Measurements from ENCODE around the gene MYL5.
"Not testable (repeated sequence)": the region's sequence is repeated elsewhere in the genome, so short reads cannot be mapped to it uniquely, and the experiment has no call there.

Gene MYL5

DNA sequence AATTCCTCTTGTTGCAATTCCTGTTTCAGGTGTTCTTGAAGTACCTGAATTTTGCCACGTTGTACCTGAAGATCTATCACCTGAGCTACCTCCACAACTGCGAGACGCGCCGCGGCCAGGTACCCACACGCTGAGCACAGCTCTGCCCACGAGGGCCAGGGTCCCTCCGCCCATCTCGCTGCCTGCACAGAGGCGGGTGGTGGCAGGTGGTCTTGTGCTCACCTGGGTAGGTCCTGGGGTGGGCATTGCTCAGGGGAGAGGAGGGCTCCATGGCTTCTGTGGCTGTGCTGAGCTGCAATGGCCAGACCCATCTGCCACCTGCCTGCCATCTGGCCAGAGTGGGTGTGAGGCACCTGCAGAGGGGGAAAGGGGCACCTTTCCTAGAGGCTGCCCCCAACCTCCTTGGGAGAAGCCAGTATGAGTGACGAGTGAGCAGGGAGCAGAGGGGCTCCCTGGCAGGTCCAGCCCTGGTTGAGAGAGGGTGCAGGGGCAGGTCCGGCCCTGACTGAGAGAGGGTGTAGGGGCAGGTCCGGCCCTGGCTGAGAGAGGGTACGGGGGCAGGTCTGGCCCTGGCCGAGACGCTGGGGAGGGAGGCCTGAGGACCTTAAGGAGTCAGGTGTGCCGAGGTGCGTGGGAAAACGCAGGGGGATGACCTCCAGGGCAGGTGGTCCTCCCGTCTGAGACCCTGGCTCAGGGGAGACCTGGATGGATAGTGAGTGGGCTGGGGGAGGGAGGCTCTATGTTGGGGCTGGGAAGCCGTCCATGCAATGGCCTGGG is 38.3 kb upstream of the MYL5 start:
- no peak for DNase-seq

GRCh38 chr4:636628-637159 is 37.6 kb upstream of the MYL5 start:
- DNase-seq = no peak

DNA sequence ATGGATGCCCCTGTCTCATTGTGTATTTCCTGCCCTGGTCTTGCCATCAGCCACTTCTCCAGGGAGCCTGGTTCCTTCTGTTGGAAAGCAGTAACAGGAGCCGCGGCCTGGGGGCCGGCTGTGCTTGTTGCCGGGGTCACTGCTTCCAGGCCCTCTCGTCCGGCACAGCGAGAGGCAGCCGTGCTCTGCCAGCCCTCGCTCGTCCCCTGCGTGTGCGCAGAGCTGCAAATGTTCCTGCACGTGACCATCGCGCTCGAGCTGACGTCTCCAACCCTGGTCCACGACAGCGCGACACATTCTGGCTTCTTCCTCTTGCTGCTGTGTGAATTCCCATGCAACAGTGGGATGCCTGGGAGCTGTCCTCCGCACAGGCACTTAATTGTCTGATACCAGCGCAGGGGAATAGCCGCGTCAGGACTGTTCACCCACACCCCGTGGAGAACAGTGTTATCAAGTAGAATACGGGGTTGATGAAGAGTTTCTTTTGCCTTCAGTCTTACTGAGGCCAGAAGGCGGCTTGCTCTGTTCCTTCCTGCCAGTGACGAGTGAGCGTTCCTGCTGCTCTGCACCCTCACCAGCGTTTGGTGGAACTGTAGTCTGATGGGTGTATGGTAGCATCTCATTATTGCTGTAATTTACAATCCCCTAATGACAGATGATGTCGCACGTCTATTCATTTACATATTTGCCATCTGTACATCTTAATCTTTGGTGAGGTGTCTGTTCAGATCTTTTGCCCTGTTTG is 36.6 kb upstream of the MYL5 start:
- peak in 3 of 58 donors; percentile 14 to 37 (median 25) for DNase-seq

GRCh38 chr4:642366-642765 is 32.0 kb upstream of the MYL5 start:
- not testable (repeated sequence) for DNase-seq

- peak in 7 of 58 donors; percentile 13 to 44 (median 24) for DNase-seq
Measured at GRCh38 chr4:646460-646859, 27.9 kb upstream of the MYL5 start.

DNA sequence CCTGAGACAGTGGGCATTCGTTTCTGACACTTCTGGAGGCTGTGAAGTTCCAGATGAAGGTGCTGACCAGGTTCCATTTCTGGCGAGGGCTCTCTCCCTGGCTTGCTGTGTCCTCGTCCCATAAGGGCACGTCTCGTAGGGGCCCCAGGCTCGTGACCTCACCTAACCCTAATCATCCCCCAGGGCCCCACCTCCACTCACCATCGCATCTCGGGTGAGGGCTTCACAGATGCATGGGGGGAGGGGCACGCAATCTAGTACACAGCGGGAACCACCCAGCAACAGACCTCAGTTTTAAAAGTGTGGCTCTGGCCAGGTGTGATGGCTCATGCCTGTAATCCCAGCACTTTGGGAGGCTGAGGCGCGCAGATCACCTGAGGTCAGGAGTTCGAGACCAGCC is 26.9 kb upstream of the MYL5 start:
- no peak for DNase-seq

GRCh38 chr4:648579-649292 is 25.6 kb upstream of the MYL5 start:
- no peak for DNase-seq

DNA sequence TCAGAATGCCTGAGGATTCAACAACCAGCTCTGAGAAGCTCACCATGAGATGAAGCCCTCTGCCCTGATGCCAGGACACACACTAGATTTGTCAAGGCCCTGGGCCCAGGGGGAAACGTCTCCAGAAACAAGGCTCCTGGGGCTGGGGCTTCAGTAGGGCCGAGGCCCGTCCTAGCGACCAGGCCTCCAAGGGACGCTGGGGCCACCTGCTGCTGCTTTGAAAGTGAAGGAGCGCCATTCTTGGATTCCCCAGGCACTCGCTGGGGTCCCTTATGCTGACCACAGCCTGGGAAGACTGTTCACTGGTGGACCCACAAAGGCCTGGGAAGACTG is 25.1 kb upstream of the MYL5 start:
- DNase-seq = no peak

- DNase-seq = no peak
Measured at GRCh38 chr4:649751-650310, 24.5 kb upstream of the MYL5 start.

DNA sequence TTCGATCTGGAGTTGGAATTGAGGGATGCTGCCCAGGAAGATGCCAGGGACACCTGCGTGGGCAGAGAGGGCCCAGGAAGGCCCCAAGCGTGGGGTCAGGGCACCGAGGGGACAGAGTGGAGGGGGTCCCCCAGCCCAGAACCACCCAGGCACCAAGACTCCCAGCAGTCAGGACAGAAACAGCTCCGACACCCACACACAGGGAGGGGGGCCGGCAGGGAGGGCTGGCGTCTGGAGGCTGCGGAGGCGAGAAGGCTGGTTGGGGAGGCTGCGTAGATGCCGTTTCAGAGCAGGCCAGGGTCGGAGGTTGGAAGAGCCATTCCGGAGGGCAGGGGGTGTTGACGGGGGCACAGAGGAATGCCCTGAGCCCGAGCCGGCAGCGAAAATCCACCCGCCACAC is 23.9 kb upstream of the MYL5 start:
- DNase-seq = peak in 1 of 58 donors; percentile 55

DNA sequence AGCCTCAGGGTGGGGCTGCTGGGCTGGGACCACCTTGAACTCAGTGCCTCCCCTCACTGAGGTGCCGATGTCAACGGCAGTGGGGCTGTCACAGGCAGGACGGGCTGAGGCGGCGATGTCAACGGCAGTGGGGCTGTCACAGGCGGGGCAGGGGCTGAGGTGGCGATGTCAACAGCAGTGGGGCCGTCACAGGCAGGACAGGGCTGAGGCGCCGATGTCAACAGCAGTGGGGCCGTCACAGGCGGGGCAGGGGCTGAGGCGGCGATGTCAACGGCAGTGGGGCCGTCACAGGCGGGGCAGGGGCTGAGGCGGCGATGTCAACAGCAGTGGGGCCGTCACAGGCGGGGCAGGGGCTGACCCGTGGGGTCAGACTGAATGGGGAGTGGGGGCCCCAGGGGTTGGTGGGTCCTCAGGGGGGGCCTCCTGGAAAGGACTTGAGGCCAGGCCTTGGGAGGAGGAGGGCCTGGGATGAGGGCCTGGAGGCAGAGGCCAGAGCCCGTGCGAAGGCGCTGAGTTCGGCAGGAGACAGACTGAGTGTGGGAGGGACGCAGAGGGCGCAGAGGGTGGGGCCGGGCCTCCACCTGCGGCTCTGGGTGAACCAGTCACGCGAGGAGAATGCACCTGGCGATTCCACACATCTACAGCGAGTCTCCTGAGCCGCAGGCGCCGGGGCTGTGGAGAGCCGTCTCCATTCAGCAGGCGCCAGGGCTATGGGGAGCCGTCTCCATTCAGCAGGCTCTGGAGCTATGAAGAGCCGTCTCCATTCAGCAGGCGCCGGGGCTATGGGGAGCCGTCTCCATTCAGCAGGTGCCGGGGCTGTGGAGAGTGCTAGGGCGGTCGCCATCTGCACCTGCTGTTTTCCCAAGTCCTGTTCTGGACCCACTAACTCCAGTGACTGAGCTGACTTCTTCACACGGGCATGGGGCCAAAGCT is 23.1 kb upstream of the MYL5 start:
- peak in 44 of 58 donors; percentile 26 to 90 (median 70) for DNase-seq

- no peak for DNase-seq
Measured at GRCh38 chr4:651884-652642, 22.3 kb upstream of the MYL5 start.

DNA sequence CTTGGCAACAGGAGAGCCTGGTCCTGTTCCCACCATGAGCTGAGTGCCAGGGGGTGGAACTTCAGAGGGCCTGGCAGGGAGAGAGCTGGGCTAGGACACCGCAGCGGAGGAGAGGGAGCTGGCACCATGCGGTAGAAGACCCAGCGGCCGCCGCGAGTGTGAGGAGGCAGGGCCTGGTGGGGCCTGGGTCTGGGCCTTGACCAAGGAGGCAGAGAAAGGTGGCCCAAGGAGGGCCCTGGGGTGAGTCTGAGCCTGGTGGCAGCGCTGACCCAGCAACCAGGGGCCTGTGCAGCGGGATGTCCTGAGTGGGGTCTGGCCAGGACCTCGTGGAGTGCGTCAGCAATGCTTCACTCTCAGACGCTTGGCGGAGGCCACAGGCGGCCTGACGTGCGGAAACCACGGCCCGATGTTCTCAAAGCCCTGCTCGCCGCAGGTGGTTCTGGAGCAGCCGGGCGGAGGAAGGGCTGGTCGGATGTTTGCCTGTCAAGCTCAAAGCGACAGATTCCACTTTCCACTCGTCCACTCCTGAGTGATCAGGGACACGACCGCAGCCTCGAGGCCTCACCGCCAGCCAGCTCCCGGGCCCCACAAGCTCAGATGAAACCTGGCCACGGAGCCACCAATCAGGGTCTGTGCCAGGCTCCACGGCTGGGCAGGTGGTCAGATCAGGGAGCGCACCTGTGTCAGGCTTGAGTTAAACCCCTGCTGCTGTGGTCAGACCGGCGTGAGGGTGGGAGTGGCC is 21.1 kb upstream of the MYL5 start:
- peak in 13 of 58 donors; percentile 10 to 51 (median 37) for DNase-seq

- no peak for DNase-seq
Measured at GRCh38 chr4:653831-654502, 20.4 kb upstream of the MYL5 start.

GRCh38 chr4:654503-654845 is 19.9 kb upstream of the MYL5 start:
- DNase-seq = no peak

- peak in 20 of 58 donors; percentile 28 to 73 (median 52) for DNase-seq
Measured at GRCh38 chr4:654871-655463, 19.4 kb upstream of the MYL5 start.

DNA sequence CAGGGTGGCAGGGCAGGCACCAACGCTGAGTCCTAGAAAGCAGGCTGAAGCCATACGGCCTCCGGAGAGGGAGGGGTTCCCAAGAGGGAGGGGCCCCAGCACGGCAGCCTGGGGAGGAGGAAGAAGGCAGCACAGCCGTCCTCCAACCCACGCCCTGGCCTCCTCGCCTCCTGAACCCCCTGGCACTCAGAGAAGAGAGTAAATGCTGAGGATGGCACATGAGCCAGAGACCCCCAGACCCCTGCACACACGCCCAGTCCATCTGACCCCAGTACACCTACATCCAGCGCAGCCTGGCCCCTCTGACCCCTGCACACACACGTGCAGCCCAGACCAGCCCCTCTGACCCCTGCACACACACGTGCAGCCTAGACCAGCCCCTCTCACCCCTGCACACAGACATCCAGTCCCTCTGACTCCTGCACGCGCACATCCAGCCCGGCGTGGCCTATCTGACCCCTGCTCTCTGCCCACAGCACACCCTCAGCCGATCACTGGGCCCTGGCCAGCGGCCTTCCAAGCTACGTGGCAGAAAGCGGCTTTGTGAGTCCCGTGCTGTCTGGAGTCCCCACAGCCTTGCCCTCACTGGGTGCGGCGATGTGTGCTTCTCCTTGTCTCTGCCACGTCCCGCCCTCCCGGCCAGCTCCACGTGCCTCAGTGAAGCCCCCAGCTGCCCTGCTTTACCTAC is 18.7 kb upstream of the MYL5 start:
- DNase-seq = peak in 7 of 58 donors; percentile 32 to 68 (median 47)
